Central memory CD8-positive, alpha-beta T cell (primary cell): ENCODE measurements around the gene RAB10.
"Not testable (repeated sequence)": the region's sequence is repeated elsewhere in the genome, so short reads cannot be mapped to it uniquely, and the experiment has no call there.

Experiments
- ATAC-seq: fragments of 150-1000 bp; cut with Tn5 transposase; replicated peaks from 2 replicates; pipeline ENCODE4 v1.10.0; 2022; ENCODE audit warnings: mild to moderate bottlenecking, moderate FRiP score, moderate number of reproducible peaks; ENCODE audit not compliant: poor library complexity, severe bottlenecking; ENCODE audit errors: extremely low read depth
- DNase-seq, 2 donors: peaks; one replicate each; pipeline ENCODE4 v3.0.0; 2021; ENCODE audit warnings: low spot score in 2 of 2
- H3K27ac Mint-ChIP-seq: one replicate; pipeline ENCODE4 v1.8.0; 2022; ENCODE audit warnings: low read depth, mild to moderate bottlenecking, moderate library complexity, mixed read lengths
- H3K27me3 Mint-ChIP-seq: one replicate; pipeline ENCODE4 v1.8.0; 2022; ENCODE audit warnings: mixed read lengths
- H3K36me3 Mint-ChIP-seq: one replicate; pipeline ENCODE4 v1.8.0; 2022; ENCODE audit warnings: mild to moderate bottlenecking, moderate library complexity, mixed read lengths; ENCODE audit not compliant: insufficient read depth
- H3K4me1 Mint-ChIP-seq: one replicate; pipeline ENCODE4 v1.8.0; 2022; ENCODE audit warnings: mixed read lengths
- H3K4me3 Mint-ChIP-seq: one replicate; pipeline ENCODE4 v1.8.0; 2022; ENCODE audit warnings: mild to moderate bottlenecking, moderate library complexity, mixed read lengths
- H3K9me3 Mint-ChIP-seq: one replicate; pipeline ENCODE4 v1.8.0; 2022; ENCODE audit warnings: mixed read lengths

RAB10 gene

GRCh38 chr2:26033818-26034636 is at the start of gene RAB10:
RAB10 (plus strand) TSS chr2:26034084; CDS start chr2:26034609, 525 bp downstream.
- Mint-ChIP-seq H3K36me3 (peaks cover 29% of the 10 kb centered on the region), H3K4me3 (peak within 1 kb of the TSS; percentile 87), H3K27ac (peak within 1 kb of the TSS; percentile 84), H3K9me3 (no peaks in the 10 kb centered on the region), H3K4me1 (peaks cover 46% of the 10 kb centered on the region), H3K27me3 (no peaks in the 10 kb centered on the region)
- ATAC-seq = peak; percentile 88
- DNase-seq = peak; percentile 96 to 99

- no peak for DNase-seq
- Mint-ChIP-seq H3K4me1 (peaks cover 8% of the 10 kb centered on the region), H3K27me3 (no peaks in the 10 kb centered on the region), H3K9me3 (no peaks in the 10 kb centered on the region), H3K27ac (no peak overlapping the region), H3K36me3 (peaks cover 4% of the 10 kb centered on the region), H3K4me3 (no peak overlapping the region)
- no peak for ATAC-seq
These were observed 45.8 kb upstream of the RAB10 start for GRCh38 chr2:25988134-25988533.

DNA sequence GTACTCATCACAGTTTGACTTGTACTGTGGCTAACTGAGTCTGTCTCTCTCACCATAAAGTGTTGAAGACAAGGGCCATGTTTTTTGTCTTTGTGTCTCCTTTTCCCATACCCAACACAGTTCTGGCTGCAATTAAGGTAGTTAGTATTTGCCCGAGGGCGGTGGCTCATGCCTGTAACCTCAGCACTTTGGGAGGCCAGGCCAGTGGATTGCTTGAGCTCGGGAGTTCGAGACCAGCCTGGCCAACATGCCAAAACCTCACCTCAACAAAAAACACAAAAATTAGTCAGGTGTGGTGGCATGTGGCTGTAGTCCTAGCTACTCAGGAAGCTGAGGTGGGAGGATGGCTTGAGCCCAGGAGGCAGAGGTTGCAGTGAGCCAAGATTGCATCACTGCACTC is 44.7 kb upstream of the RAB10 start:
- ATAC-seq = no peak
- no peak for DNase-seq
- no peak overlapping the region for H3K27ac Mint-ChIP-seq

DNA sequence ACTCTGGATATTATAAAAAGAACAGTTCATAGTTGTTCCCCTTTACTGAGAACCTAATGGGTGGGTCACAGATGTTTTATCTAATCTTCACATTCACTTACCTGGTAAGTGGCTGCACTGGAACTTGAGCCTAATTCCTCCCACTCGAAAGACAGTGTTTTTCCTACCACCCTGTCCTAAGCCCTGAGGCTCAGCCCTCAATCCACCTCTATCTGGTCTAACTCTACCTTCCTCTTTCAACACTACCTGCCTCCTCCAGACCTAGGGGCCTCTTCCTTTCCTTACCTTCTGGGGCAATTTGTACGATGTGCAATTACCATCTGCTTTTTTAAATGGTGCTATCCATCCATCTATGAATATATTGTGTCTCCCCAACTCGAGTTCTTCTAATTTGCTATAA is 41.9 kb upstream of the RAB10 start:
- peaks cover 5% of the 10 kb centered on the region for H3K4me1 Mint-ChIP-seq
- H3K9me3 Mint-ChIP-seq = no peaks in the 10 kb centered on the region
- no peak for DNase-seq
- no peak overlapping the region for H3K4me3 Mint-ChIP-seq
- peaks cover 5% of the 10 kb centered on the region for H3K36me3 Mint-ChIP-seq
- H3K27ac Mint-ChIP-seq = peak overlapping the region; percentile 54
- ATAC-seq = no peak
- no peaks in the 10 kb centered on the region for H3K27me3 Mint-ChIP-seq

More for the DNA sequence above, 44.7 kb upstream of the RAB10 start:
- Mint-ChIP-seq H3K4me1 (peaks cover 5% of the 10 kb centered on the region), H3K4me3 (no peak overlapping the region), H3K27me3 (no peaks in the 10 kb centered on the region), H3K9me3 (no peaks in the 10 kb centered on the region), H3K36me3 (peaks cover 5% of the 10 kb centered on the region)

- H3K27me3 Mint-ChIP-seq = no peaks in the 10 kb centered on the region
- ATAC-seq (no peak), DNase-seq (no peak)
- no peak overlapping the region for H3K27ac Mint-ChIP-seq
- H3K4me1 Mint-ChIP-seq = peaks cover 5% of the 10 kb centered on the region
- peaks cover 5% of the 10 kb centered on the region for H3K36me3 Mint-ChIP-seq
- no peaks in the 10 kb centered on the region for H3K9me3 Mint-ChIP-seq
- H3K4me3 Mint-ChIP-seq = no peak overlapping the region
These were observed 41.3 kb upstream of the RAB10 start for GRCh38 chr2:25992556-25992955.

DNA sequence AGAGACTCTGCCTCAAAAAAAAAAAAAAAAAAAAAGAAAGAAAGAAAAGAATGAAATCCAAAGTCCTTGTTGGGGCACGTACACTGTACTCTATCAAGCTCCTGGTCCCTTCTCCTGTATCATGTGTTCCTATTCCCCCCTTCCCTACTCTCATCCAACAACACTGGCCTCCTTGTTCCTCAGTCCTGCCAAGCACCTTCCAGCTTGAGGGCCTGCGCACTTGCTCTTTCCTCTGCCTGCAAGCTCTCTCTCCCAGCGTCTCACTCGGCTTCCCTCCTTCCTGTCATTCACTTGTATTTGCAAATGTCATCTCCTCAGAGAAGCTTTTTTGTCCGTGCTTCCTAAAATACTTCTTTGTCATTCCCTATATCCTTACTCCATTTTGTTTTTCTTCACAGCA is 40.8 kb upstream of the RAB10 start:
- Mint-ChIP-seq H3K4me1 (peaks cover 5% of the 10 kb centered on the region), H3K27me3 (no peaks in the 10 kb centered on the region), H3K4me3 (no peak overlapping the region), H3K27ac (no peak overlapping the region), H3K9me3 (no peaks in the 10 kb centered on the region), H3K36me3 (peaks cover 5% of the 10 kb centered on the region)
- ATAC-seq = no peak
- no peak for DNase-seq

- Mint-ChIP-seq H3K9me3 (no peaks in the 10 kb centered on the region), H3K27ac (no peak overlapping the region), H3K4me3 (no peak overlapping the region), H3K36me3 (peaks cover 5% of the 10 kb centered on the region), H3K4me1 (peaks cover 5% of the 10 kb centered on the region), H3K27me3 (no peaks in the 10 kb centered on the region)
- ATAC-seq (no peak), DNase-seq (no peak)
These were observed 39.4 kb upstream of the RAB10 start for GRCh38 chr2:25994509-25994908.

- ATAC-seq (no peak), DNase-seq (no peak)
- Mint-ChIP-seq H3K27ac (no peak overlapping the region), H3K36me3 (peaks cover 3% of the 10 kb centered on the region), H3K4me1 (peaks cover 5% of the 10 kb centered on the region), H3K9me3 (no peaks in the 10 kb centered on the region), H3K27me3 (no peaks in the 10 kb centered on the region), H3K4me3 (no peak overlapping the region)
These were observed 37.0 kb upstream of the RAB10 start for GRCh38 chr2:25996844-25997243.

- ATAC-seq, DNase-seq, H3K27ac Mint-ChIP-seq: not testable (repeated sequence)
These were observed 35.0 kb upstream of the RAB10 start for GRCh38 chr2:25998816-25999383.

GRCh38 chr2:25999406-25999805 is 34.5 kb upstream of the RAB10 start:
- H3K9me3 Mint-ChIP-seq, DNase-seq, H3K4me3 Mint-ChIP-seq, H3K36me3 Mint-ChIP-seq, ATAC-seq, H3K27ac Mint-ChIP-seq, H3K27me3 Mint-ChIP-seq, H3K4me1 Mint-ChIP-seq: not testable (repeated sequence)

More at GRCh38 chr2:25998816-25999383, 35.0 kb upstream of the RAB10 start:
- not testable (repeated sequence) for H3K4me3 Mint-ChIP-seq, H3K9me3 Mint-ChIP-seq, H3K27me3 Mint-ChIP-seq, H3K36me3 Mint-ChIP-seq, H3K4me1 Mint-ChIP-seq

DNA sequence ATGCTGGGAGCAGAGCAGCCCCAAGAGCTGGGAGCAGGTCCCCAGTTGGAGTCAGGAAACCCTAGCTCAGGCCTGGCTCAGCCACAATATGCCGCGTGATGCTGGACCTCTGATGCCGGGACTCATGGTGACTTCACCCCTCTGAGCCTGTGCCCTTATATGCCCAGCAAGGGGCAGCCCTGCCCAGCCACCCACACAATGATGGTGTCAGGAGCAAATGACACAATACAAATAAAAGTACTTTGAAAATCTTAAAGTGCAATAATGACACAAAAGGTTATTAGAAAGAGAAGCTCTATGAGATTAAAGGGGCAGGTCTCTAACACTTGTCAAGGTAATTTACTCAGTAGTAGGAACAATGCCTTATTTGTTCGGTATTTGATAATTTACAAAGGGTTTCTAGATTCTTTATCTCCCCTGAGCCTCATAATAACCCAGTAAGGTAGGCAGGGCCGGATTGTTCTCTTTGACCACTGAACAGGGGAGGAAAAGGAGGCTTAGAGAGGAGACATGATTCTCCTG is 33.3 kb upstream of the RAB10 start:
- Mint-ChIP-seq H3K9me3 (no peaks in the 10 kb centered on the region), H3K36me3 (no peaks in the 10 kb centered on the region), H3K27me3 (no peaks in the 10 kb centered on the region), H3K27ac (no peak overlapping the region), H3K4me1 (no peaks in the 10 kb centered on the region), H3K4me3 (no peak overlapping the region)
- ATAC-seq (no peak), DNase-seq (no peak)

- Mint-ChIP-seq H3K27me3 (no peaks in the 10 kb centered on the region), H3K36me3 (peaks cover 1% of the 10 kb centered on the region), H3K9me3 (no peaks in the 10 kb centered on the region), H3K27ac (no peak overlapping the region), H3K4me1 (no peaks in the 10 kb centered on the region), H3K4me3 (no peak overlapping the region)
- no peak for ATAC-seq
- no peak for DNase-seq
These were observed 32.0 kb upstream of the RAB10 start for GRCh38 chr2:26001743-26002351.
